ENCODE measurements around the gene HPS1.

Gene HPS1

DNA sequence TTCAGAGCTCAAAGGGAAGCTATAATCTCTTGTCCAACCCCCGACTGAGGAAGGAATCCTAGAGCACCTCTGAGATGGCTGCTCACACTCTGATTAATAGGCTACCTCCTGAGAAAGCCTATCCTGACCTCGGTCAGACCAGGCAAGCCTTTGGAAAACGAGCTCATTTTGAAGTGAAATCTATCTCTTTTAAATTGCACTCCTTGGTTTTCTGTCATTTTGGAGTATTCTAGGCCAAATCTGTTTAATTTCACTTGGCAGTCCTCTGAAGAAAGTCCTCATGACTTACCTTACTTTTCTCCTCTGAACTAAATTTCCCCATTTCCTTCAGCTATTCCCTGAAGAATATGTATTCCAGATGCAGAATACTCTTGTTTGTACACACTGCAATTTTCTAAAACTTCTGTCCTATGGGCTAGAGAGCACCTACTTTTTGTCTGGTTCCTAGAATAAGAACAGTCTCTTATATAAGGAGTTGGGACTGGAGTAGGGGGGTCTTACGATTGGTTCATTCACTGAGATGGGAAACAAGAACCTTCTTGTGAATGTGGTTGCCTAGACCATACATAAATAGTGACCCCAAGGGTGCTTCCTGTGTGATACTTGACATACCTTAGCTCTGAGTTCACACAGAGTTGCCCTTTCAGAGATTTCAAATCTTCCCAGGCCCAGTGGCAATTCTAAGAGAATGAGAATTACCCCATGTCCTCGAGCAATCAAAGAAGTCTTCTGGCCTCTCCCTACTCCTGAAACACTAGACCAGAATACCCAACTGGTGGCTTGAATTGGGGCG is 31.9 kb upstream of the HPS1 start:
- Histone ChIP-seq H3K36me3 (ENCODE audit: control insufficient read depth, insufficient read depth, low read length) (no peaks in the 10 kb centered on the region), H3K27me3 (ENCODE audit: control insufficient read depth, insufficient read depth, low read length) (no peaks in the 10 kb centered on the region), H3K9me3 (ENCODE audit: control insufficient read depth, insufficient read depth, low read depth, low read length) (0 out of 2 replicates have a peak, but pooled peaks cover 2% of the 10 kb centered on the region), H3K27ac (ENCODE audit: low read depth, low read length) (no peak overlapping the region), H3K4me3 (ENCODE audit: low read depth, low read length) (no peak overlapping the region), H3K9ac (ENCODE audit: low read length) (no peak overlapping the region), H3K4me1 (ENCODE audit: control insufficient read depth, insufficient read depth, low read length) (no peaks in the 10 kb centered on the region)

DNA sequence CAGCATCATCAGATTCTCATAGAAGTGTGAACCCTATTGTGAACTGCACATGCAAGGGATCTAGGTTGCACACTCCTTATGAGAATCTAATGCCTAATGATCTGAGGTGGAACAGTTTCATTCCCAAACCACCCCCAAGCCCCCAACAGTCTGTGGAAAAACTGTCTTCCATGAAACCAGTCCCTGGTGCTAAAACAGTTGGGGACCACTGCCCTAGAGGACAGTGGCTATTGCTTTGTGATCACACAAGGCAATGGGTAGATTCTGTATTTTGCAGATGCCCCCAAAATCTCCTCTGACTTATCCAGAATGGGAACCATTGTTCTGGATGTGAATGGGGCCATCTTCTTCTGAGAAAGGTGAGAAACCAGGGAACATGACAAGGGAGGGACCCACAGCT is 31.1 kb upstream of the HPS1 start:
- Histone ChIP-seq H3K27me3 (ENCODE audit: control insufficient read depth, insufficient read depth, low read length) (no peaks in the 10 kb centered on the region), H3K27ac (ENCODE audit: low read depth, low read length) (no peak overlapping the region), H3K9ac (ENCODE audit: low read length) (no peak overlapping the region), H3K4me3 (ENCODE audit: low read depth, low read length) (no peak overlapping the region), H3K4me1 (ENCODE audit: control insufficient read depth, insufficient read depth, low read length) (no peaks in the 10 kb centered on the region), H3K36me3 (ENCODE audit: control insufficient read depth, insufficient read depth, low read length) (no peaks in the 10 kb centered on the region), H3K9me3 (ENCODE audit: control insufficient read depth, insufficient read depth, low read depth, low read length) (no peaks in the 10 kb centered on the region)

DNA sequence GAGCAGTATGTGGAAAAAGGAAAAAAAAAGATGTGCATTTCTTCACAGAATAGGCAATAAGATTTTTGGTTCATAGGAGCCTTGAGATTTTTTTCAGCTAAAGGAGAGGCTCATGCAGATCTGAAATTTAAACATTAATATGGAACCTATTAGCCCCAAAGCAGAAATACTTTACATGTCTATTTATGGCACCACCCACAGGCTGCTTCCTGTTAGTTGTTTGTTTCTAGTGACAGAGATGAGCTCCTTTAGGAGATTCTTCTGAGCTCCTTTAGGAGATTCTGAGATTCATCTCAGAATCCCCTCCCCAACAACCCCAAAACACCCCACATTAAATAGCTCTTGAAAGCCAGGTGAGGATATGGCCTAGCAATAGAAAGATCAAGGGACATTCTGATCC is 27.9 kb upstream of the HPS1 start:
- H3K27ac ChIP-seq (ENCODE audit: low read depth, low read length): no peak overlapping the region
- no peaks in the 10 kb centered on the region for H3K9me3 ChIP-seq (ENCODE audit: control insufficient read depth, insufficient read depth, low read depth, low read length)
- H3K4me1 ChIP-seq (ENCODE audit: control insufficient read depth, insufficient read depth, low read length): 0 out of 2 replicates have a peak, but pooled peaks cover 7% of the 10 kb centered on the region
- H3K27me3 ChIP-seq (ENCODE audit: control insufficient read depth, insufficient read depth, low read length): no peaks in the 10 kb centered on the region
- no peak overlapping the region for H3K9ac ChIP-seq (ENCODE audit: low read length)
- no peak overlapping the region for H3K4me3 ChIP-seq (ENCODE audit: low read depth, low read length)
- H3K36me3 ChIP-seq (ENCODE audit: control insufficient read depth, insufficient read depth, low read length): no peaks in the 10 kb centered on the region

DNA sequence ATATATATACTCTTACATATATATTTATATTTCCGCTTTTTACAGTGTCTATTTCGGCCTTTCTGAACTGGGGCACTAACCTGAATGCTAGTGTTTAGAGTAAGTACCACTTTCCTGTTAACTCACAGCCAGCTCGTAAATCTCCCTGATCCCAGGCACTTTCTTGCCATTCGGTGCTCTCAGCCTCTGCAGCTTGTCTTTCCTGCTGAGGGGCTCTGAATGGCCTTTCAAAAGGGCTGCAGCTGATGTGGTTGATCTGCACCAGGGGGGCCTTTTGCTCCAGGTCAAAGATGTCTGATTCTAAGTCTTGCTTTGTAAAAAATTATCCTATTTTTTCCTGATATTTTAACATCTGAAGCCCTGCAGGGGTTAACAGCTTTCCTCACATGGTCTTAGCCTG is 25.5 kb upstream of the HPS1 start:
- peaks cover 14% of the 10 kb centered on the region for H3K27me3 ChIP-seq (ENCODE audit: control insufficient read depth, insufficient read depth, low read length)
- H3K4me1 ChIP-seq (ENCODE audit: control insufficient read depth, insufficient read depth, low read length): peaks cover 12% of the 10 kb centered on the region; the same call in 1 of the 2 replicates
- no peaks in the 10 kb centered on the region for H3K9me3 ChIP-seq (ENCODE audit: control insufficient read depth, insufficient read depth, low read depth, low read length)
- no peak overlapping the region for H3K27ac ChIP-seq (ENCODE audit: low read depth, low read length)
- H3K4me3 ChIP-seq (ENCODE audit: low read depth, low read length): no peak overlapping the region
- H3K36me3 ChIP-seq (ENCODE audit: control insufficient read depth, insufficient read depth, low read length): no peaks in the 10 kb centered on the region
- H3K9ac ChIP-seq (ENCODE audit: low read length): no peak overlapping the region

GRCh38 chr10:98470850-98471249 is 24.1 kb upstream of the HPS1 start:
- Histone ChIP-seq H3K36me3 (ENCODE audit: control insufficient read depth, insufficient read depth, low read length) (no peaks in the 10 kb centered on the region), H3K4me1 (ENCODE audit: control insufficient read depth, insufficient read depth, low read length) (peaks cover 19% of the 10 kb centered on the region; the same call in 1 of the 2 replicates), H3K9ac (ENCODE audit: low read length) (no peak overlapping the region), H3K27ac (ENCODE audit: low read depth, low read length) (no peak overlapping the region), H3K27me3 (ENCODE audit: control insufficient read depth, insufficient read depth, low read length) (peaks cover 14% of the 10 kb centered on the region), H3K4me3 (ENCODE audit: low read depth, low read length) (no peak overlapping the region), H3K9me3 (ENCODE audit: control insufficient read depth, insufficient read depth, low read depth, low read length) (no peaks in the 10 kb centered on the region)

- H3K27me3 ChIP-seq (ENCODE audit: control insufficient read depth, insufficient read depth, low read length): peaks cover 14% of the 10 kb centered on the region
- no peaks in the 10 kb centered on the region for H3K36me3 ChIP-seq (ENCODE audit: control insufficient read depth, insufficient read depth, low read length)
- H3K9me3 ChIP-seq (ENCODE audit: control insufficient read depth, insufficient read depth, low read depth, low read length): no peaks in the 10 kb centered on the region
- no peak overlapping the region for H3K4me3 ChIP-seq (ENCODE audit: low read depth, low read length)
- no peak overlapping the region for H3K9ac ChIP-seq (ENCODE audit: low read length)
- peaks cover 19% of the 10 kb centered on the region; the same call in 1 of the 2 replicates for H3K4me1 ChIP-seq (ENCODE audit: control insufficient read depth, insufficient read depth, low read length)
- H3K27ac ChIP-seq (ENCODE audit: low read depth, low read length): no peak overlapping the region
These were observed 22.5 kb upstream of the HPS1 start for GRCh38 chr10:98469001-98469931.

DNA sequence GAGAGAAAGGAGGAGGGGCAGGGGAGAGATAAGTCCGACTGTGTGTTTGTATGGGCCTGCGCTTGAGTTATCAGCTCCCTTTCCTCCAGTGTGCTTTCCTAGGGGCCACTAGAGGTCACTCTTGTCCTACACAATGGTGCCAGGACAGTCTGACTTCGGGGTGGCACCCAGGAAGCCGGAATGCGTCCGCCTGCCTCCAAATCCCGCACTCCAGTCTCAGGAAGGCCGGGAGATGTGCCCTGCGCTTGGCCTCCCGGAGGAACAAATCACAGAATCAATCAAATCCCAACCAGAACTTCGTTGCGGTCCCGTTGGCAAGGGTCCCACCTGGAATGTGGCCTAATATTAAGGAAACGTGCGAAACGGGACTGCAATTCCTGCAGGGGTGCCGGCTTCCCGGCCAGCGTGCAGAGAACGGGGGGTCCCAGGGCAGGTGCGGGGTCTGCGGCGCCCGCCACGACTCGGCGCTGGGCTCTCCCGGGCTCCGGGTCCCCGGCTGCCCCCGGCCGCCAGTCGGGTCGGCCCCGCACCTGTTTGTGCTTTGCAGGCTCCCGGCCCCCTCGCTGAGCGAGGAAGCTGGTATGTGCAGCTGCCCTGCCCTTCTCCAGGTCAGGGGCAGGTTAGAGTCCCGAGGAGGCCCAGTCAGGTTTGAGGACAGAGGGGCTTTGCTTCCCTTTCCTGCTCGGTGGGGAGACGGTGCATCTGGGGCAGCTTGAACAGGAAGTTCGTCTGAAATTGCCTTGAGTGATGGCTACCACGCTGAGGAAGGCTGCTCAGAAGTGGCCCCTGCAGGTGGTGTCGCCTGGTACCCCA is 21.0 kb upstream of the HPS1 start:
- Histone ChIP-seq H3K27me3 (ENCODE audit: control insufficient read depth, insufficient read depth, low read length) (peaks cover 14% of the 10 kb centered on the region), H3K9me3 (ENCODE audit: control insufficient read depth, insufficient read depth, low read depth, low read length) (no peaks in the 10 kb centered on the region), H3K4me1 (ENCODE audit: control insufficient read depth, insufficient read depth, low read length) (peaks cover 19% of the 10 kb centered on the region; the same call in 1 of the 2 replicates), H3K36me3 (ENCODE audit: control insufficient read depth, insufficient read depth, low read length) (no peaks in the 10 kb centered on the region), H3K27ac (ENCODE audit: low read depth, low read length) (no peak overlapping the region), H3K4me3 (ENCODE audit: low read depth, low read length) (peak overlapping the region; percentile 70), H3K9ac (ENCODE audit: low read length) (peak overlapping the region; percentile 45)

GRCh38 chr10:98466861-98467505 is 20.2 kb upstream of the HPS1 start:
- Histone ChIP-seq H3K27ac (ENCODE audit: low read depth, low read length) (no peak overlapping the region), H3K36me3 (ENCODE audit: control insufficient read depth, insufficient read depth, low read length) (no peaks in the 10 kb centered on the region), H3K27me3 (ENCODE audit: control insufficient read depth, insufficient read depth, low read length) (peaks cover 14% of the 10 kb centered on the region), H3K9ac (ENCODE audit: low read length) (no peak overlapping the region), H3K4me3 (ENCODE audit: low read depth, low read length) (no peak overlapping the region), H3K4me1 (ENCODE audit: control insufficient read depth, insufficient read depth, low read length) (peaks cover 19% of the 10 kb centered on the region; the same call in 1 of the 2 replicates), H3K9me3 (ENCODE audit: control insufficient read depth, insufficient read depth, low read depth, low read length) (no peaks in the 10 kb centered on the region)

DNA sequence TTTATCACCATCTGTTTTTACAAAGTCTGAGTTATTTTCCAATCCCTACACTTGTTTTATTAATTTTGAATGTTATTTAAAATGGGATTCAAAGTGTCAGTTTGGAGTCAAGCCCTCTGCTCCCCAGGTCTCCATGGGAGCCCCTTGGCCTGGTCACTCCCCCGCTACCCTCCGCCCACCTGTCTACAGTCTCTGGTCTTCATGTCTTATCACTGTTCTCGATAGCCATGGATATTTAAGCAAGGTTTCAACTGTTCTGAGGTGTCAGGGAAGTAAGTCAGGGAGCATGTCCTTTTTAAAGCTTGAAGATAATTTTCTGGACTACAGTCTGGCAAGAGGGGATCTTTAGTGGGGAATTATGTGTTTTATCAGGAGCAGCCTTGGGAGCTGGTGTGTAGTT is 19.1 kb upstream of the HPS1 start:
- Histone ChIP-seq H3K27me3 (ENCODE audit: control insufficient read depth, insufficient read depth, low read length) (peaks cover 14% of the 10 kb centered on the region), H3K4me1 (ENCODE audit: control insufficient read depth, insufficient read depth, low read length) (peaks cover 12% of the 10 kb centered on the region; the same call in 1 of the 2 replicates), H3K36me3 (ENCODE audit: control insufficient read depth, insufficient read depth, low read length) (no peaks in the 10 kb centered on the region), H3K9me3 (ENCODE audit: control insufficient read depth, insufficient read depth, low read depth, low read length) (no peaks in the 10 kb centered on the region), H3K9ac (ENCODE audit: low read length) (no peak overlapping the region), H3K4me3 (ENCODE audit: low read depth, low read length) (no peak overlapping the region), H3K27ac (ENCODE audit: low read depth, low read length) (no peak overlapping the region)
